Caco-2 (cell line): ENCODE measurements around the gene SPEM1. TPM values are rescaled to one million over a fixed set of nuclear protein-coding genes. Genes with fewer than 3 reads are reported as not detected.

Experiments
- BruUV-seq: library from RNA; stranded (reverse); fragments of 400-500 nt; replicated peaks from 2 replicates; lab custom pipeline; 2021; lab: Mats Ljungman, UMichigan
- CTCF ChIA-PET: fragments of 300-600 bp; sonication (Branson Sonifier 250); formaldehyde crosslinking; loops from one replicate; lab custom pipeline; 2022; ENCODE audit warnings: antibody characterized with exemption; lab: Charles Lee
- POLR2A ChIA-PET: fragments of 300-600 bp; sonication (Branson Sonifier 250); formaldehyde crosslinking; loops from one replicate; lab custom pipeline; 2022; ENCODE audit warnings: antibody characterized with exemption; lab: Charles Lee
- DNase-seq, 2 experiments: peaks; one replicate each; pipeline versions ENCODE4 v3.0.0 to v3.0.0-alpha.2; 2020 to 2022
- H3K27me3 ChIP-seq: replicated peaks from 2 replicates; pipeline ENCODE4 v1.6.0; 2011; ENCODE audit warnings: low read length; ENCODE audit not compliant: control insufficient read depth, insufficient read depth
- H3K36me3 ChIP-seq: 2 replicates; pipeline ENCODE4 v1.5.1; 2011; ENCODE audit warnings: low read length; ENCODE audit not compliant: control insufficient read depth, insufficient read depth
- H3K4me1 ChIP-seq: fragments of 250-450 bp; sonication (Bioruptor Pico); 2 replicates; pipeline ENCODE4 v1.5.1; 2020; ENCODE audit warnings: mild to moderate bottlenecking
- H3K4me3 ChIP-seq: 2 replicates; pipeline ENCODE4 v1.5.1; 2011; ENCODE audit warnings: low read depth, mild to moderate bottlenecking, control low read depth, low read length
- H3K9me3 ChIP-seq: fragments of 250-450 bp; sonication (Bioruptor Pico); 2 replicates; pipeline ENCODE4 v1.5.1; 2020; ENCODE audit warnings: mild to moderate bottlenecking, moderate library complexity
- H3K27ac Mint-ChIP-seq: one replicate; pipeline ENCODE4 v1.8.0; 2022; ENCODE audit warnings: mixed read lengths; ENCODE audit not compliant: unreplicated experiment
- H3K27me3 Mint-ChIP-seq: one replicate; pipeline ENCODE4 v1.8.0; 2022; ENCODE audit warnings: mixed read lengths; ENCODE audit not compliant: insufficient read depth, unreplicated experiment
- H3K36me3 Mint-ChIP-seq: one replicate; pipeline ENCODE4 v1.8.0; 2022; ENCODE audit warnings: mild to moderate bottlenecking, mixed read lengths; ENCODE audit not compliant: insufficient read depth, unreplicated experiment
- H3K4me1 Mint-ChIP-seq: one replicate; pipeline ENCODE4 v1.8.0; 2022; ENCODE audit warnings: low read depth, mixed read lengths; ENCODE audit not compliant: unreplicated experiment
- H3K4me3 Mint-ChIP-seq: one replicate; pipeline ENCODE4 v1.8.0; 2022; ENCODE audit warnings: mild to moderate bottlenecking, moderate library complexity, mixed read lengths; ENCODE audit not compliant: unreplicated experiment
- H3K9me3 Mint-ChIP-seq: one replicate; pipeline ENCODE4 v1.8.0; 2022; ENCODE audit warnings: mixed read lengths; ENCODE audit not compliant: unreplicated experiment
- intact Hi-C: fragments of 100-400 bp; cut with micrococcal nuclease; formaldehyde crosslinking; loops from one replicate; pipeline ENCODE4 v1.10.0; 2022; ENCODE audit not compliant: unreplicated experiment
- total RNA-seq: library from RNA; stranded (reverse); gene quantifications from 2 replicates; pipeline ENCODE4 v1.2.3, GENCODE V29; 2022
- TF ChIP-seq, protein P1 (sequence below), 2 experiments: fragments of 200-600 bp in 1 of 2; IDR thresholded peaks; 1 replicate in 1 of 2; 2 replicates in 1 of 2; pipeline versions ENCODE4 v1.5.1 to v1.8.0; 2011 to 2022; ENCODE audit warnings: antibody characterized with exemption in 1 of 2, control low read depth in 1 of 2, inconsistent platforms in 1 of 2, low read depth in 1 of 2, low read length in 1 of 2, mild to moderate bottlenecking in 1 of 2, moderate library complexity in 1 of 2; ENCODE audit not compliant: insufficient read depth in 1 of 2, severe bottlenecking in 1 of 2, unreplicated experiment in 1 of 2

The SPEM1 gene
- total RNA-seq, 1 experiment from 2014 or later = 0.52 TPM

DNA sequence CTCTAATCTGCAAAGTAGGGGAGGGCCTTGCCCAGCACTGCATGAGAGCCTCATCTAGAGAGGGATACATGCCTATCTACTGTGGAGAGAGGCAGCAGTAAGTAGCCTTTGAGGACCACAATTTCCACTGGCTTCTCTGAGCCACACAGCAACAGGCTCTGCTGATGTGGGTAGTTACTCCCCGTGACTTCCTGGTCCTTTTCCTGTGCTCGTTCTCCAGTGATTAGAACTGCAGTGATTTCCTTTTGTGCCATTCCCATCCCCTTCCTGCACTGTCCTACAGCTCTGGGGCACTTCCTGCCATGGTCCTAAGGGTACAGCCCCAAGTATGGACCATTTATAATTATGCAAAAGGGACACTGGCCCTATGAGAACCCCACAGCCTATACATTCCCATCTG lies 28.8 kb upstream of the SPEM1 start:
- DNase-seq = no peak
- TF ChIP-seq, protein P1, sequence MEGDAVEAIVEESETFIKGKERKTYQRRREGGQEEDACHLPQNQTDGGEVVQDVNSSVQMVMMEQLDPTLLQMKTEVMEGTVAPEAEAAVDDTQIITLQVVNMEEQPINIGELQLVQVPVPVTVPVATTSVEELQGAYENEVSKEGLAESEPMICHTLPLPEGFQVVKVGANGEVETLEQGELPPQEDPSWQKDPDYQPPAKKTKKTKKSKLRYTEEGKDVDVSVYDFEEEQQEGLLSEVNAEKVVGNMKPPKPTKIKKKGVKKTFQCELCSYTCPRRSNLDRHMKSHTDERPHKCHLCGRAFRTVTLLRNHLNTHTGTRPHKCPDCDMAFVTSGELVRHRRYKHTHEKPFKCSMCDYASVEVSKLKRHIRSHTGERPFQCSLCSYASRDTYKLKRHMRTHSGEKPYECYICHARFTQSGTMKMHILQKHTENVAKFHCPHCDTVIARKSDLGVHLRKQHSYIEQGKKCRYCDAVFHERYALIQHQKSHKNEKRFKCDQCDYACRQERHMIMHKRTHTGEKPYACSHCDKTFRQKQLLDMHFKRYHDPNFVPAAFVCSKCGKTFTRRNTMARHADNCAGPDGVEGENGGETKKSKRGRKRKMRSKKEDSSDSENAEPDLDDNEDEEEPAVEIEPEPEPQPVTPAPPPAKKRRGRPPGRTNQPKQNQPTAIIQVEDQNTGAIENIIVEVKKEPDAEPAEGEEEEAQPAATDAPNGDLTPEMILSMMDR (IDR thresholded peaks at IDR 0.05; ENCODE audit: insufficient read depth in 1 of 2, low read depth in 1 of 2, low read length in 1 of 2, severe bottlenecking in 1 of 2, unreplicated experiment in 1 of 2) = no peak
- no TSS peak for BruUV-seq
- Histone ChIP-seq H3K4me1 (peaks cover 3% of the 10 kb centered on the region; the same call in 1 of the 2 replicates), H3K4me3 (no peak overlapping the region), H3K9me3 (no peaks in the 10 kb centered on the region), H3K36me3 (no peaks in the 10 kb centered on the region), H3K27me3 (no peaks in the 10 kb centered on the region)
- Mint-ChIP-seq H3K27me3 (no peaks in the 10 kb centered on the region), H3K9me3 (no peaks in the 10 kb centered on the region), H3K4me1 (no peaks in the 10 kb centered on the region), H3K36me3 (no peaks in the 10 kb centered on the region), H3K27ac (no peak overlapping the region), H3K4me3 (no peak overlapping the region)
- ChIA-PET CTCF (no interaction called here), POLR2A (no interaction called here)
- intact Hi-C loops = no loop called here

GRCh38 chr17:7392696-7393612 lies 27.2 kb upstream of the SPEM1 start:
- no TSS peak for BruUV-seq
- Histone ChIP-seq H3K4me3 (peak overlapping the region; percentile 60), H3K4me1 (peaks cover 3% of the 10 kb centered on the region; the same call in 1 of the 2 replicates), H3K36me3 (no peaks in the 10 kb centered on the region), H3K27me3 (no peaks in the 10 kb centered on the region), H3K9me3 (no peaks in the 10 kb centered on the region)
- POLR2A ChIA-PET = no interaction called here
- CTCF ChIA-PET = no interaction called here
- no peaks in the 10 kb centered on the region for H3K27me3 Mint-ChIP-seq
- no peak for DNase-seq
- H3K4me3 Mint-ChIP-seq = peak overlapping the region; percentile 76
- TF ChIP-seq, protein P1 (IDR thresholded peaks at IDR 0.05; ENCODE audit: insufficient read depth in 1 of 2, low read depth in 1 of 2, low read length in 1 of 2, severe bottlenecking in 1 of 2, unreplicated experiment in 1 of 2) = no peak
- H3K9me3 Mint-ChIP-seq = no peaks in the 10 kb centered on the region
- no peaks in the 10 kb centered on the region for H3K4me1 Mint-ChIP-seq
- no peak overlapping the region for H3K27ac Mint-ChIP-seq
- no peaks in the 10 kb centered on the region for H3K36me3 Mint-ChIP-seq
- intact Hi-C loops = no loop called here

DNA sequence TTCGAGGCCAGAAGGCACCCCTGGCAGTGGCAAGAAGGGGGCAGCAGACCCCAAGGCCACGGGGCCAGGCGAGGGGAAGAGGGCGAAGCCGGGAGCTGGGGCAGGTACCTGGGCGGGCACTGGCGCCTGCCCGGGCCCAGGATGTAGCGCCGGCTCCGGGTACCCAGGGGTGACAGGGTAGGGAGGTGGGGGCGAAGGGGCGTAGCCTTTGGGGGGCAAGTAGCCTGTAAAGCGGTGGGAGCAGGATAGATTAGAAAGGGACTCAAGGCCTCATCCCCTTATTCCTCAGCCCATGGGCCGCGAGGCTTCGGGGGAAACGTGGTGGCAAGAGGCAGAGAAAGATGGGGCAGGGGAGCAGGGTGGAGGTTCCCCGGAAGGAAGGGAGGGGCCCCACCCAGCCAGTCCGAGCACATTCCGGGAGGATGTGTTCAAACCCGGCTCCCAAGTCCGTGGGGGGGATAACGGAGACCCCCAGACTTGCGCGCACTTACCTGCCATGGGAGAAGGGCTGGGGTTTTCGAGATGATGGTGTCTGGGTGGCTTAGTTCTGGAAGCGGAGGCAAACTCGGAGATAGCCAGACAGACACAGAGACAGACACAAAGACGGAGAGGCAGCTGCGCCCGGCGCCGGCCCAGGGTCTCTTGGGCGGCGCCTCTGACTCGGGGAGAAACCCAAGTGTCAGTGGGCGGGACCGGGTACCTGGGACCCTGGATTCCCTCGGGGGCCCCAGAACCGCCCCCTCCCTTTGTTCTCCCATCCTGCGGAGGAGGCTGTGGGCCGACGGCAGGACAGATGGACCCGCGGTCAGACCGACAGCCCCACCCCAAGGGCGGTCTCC lies 26.3 kb upstream of the SPEM1 start:
- H3K4me1 ChIP-seq = peaks cover 3% of the 10 kb centered on the region; the same call in 1 of the 2 replicates
- no peaks in the 10 kb centered on the region for H3K27me3 ChIP-seq
- no peaks in the 10 kb centered on the region for H3K9me3 Mint-ChIP-seq
- intact Hi-C loops = no loop called here
- BruUV-seq = TSS peak; percentile 38
- CTCF ChIA-PET = interaction anchor here (1.0 kb wide), 1 partner anchor 10 kb away, joined by 6 read pairs; the partner anchor contains the start of gene TMEM256
- H3K27ac Mint-ChIP-seq = no peak overlapping the region
- DNase-seq = peak; percentile 47 to 55
- no peaks in the 10 kb centered on the region for H3K4me1 Mint-ChIP-seq
- H3K36me3 Mint-ChIP-seq = no peaks in the 10 kb centered on the region
- H3K4me3 Mint-ChIP-seq = peak overlapping the region; percentile 76
- H3K27me3 Mint-ChIP-seq = no peaks in the 10 kb centered on the region
- TF ChIP-seq, protein P1 (IDR thresholded peaks at IDR 0.05; ENCODE audit: insufficient read depth in 1 of 2, low read depth in 1 of 2, low read length in 1 of 2, severe bottlenecking in 1 of 2, unreplicated experiment in 1 of 2) = no peak
- no peaks in the 10 kb centered on the region for H3K9me3 ChIP-seq
- peak overlapping the region; percentile 60 for H3K4me3 ChIP-seq
- H3K36me3 ChIP-seq = no peaks in the 10 kb centered on the region
- POLR2A ChIA-PET = interaction anchor here (0.6 to 1.4 kb wide), 3 partner anchors 10 to 130 kb away, joined by 3 to 14 read pairs (median 5); partner anchors contain the start of gene TMEM256
